Esophagus squamous epithelium (tissue), 5 donors: ENCODE results near the gene CASS4. TPM values are rescaled to one million over a fixed set of nuclear protein-coding genes. Genes with fewer than 3 reads are reported as not detected.

Experiments used
- DNase-seq: peaks from one replicate; lab custom pipeline; 2025; lab: John Stamatoyannopoulos, UW
- H3K27ac ChIP-seq, 4 donors: fragments of 200-600 bp; sonication (generic); one replicate each; pipeline ENCODE4 v1.5.1; 2016 to 2019; ENCODE audit warnings: mild to moderate bottlenecking in 1 of 4
- H3K27me3 ChIP-seq, 4 donors: fragments of 200-600 bp; sonication (generic); 1 replicate in 3 of 4; 2 replicates in 1 of 4; pipeline versions ENCODE4 v1.5.1 to v1.6.0; 2017 to 2021; ENCODE audit warnings: antibody characterized with exemption in 1 of 4
- H3K36me3 ChIP-seq, 3 donors: fragments of 200-600 bp; sonication (generic); one replicate each; pipeline ENCODE4 v1.5.1; 2016 to 2019
- H3K4me1 ChIP-seq, 3 donors: fragments of 200-600 bp; sonication (generic); one replicate each; pipeline ENCODE4 v1.5.1; 2017 to 2019
- H3K4me3 ChIP-seq, 4 donors: fragments of 200-600 bp; sonication (generic); 1 replicate in 3 of 4; 2 replicates in 1 of 4; pipeline ENCODE4 v1.5.1; 2016 to 2019; ENCODE audit warnings: mild to moderate bottlenecking in 2 of 4, moderate library complexity in 1 of 4
- H3K9me3 ChIP-seq, 3 donors: fragments of 200-600 bp; sonication (generic); one replicate each; pipeline ENCODE4 v1.5.1; 2016 to 2019
- CTCF ChIP-seq, 6 experiments: fragments of 450-650 bp in 4 of 6; fragments of 200-600 bp in 2 of 6; sonication (generic) in 2 of 6; IDR thresholded peaks; one replicate each; pipeline ENCODE4 v1.5.1; 2016 to 2019; ENCODE audit warnings: antibody characterized with exemption in 6 of 6, mild to moderate bottlenecking in 4 of 6, moderate library complexity in 4 of 6
- POLR2A ChIP-seq, 4 donors: fragments of 450-650 bp; IDR thresholded peaks; one replicate each; pipeline ENCODE4 v1.6.1; 2017; ENCODE audit warnings: antibody characterized with exemption in 4 of 4, mild to moderate bottlenecking in 4 of 4, moderate library complexity in 3 of 4
- WGBS, 2 donors: methylation state at CpG; one replicate each; pipeline ENCODE4 v1.1.5; 2018; 5-methylcytosine and 5-hydroxymethylcytosine counted together
- intact Hi-C: fragments of 100-400 bp; cut with DNase I; formaldehyde crosslinking; loops from one replicate; pipeline ENCODE4 v1.15.0; 2022
- total RNA-seq, 4 donors: library from RNA; depleted of rRNA; stranded (reverse); fragments of >200 nt; gene quantifications; one replicate each; pipeline ENCODE4 v1.1.0, GENCODE V29; 2016
- donor health status: DM: yes; HTN: yes; CAD: no.

Gene CASS4
- total RNA-seq, 4 donors from 2014 or later, result 0.22 to 1.3 (median 0.63) TPM

GRCh38 chr20:56451056-56451765, 39.2 kb downstream of the CASS4 start:
- intact Hi-C loops, result no loop called here
- Histone ChIP-seq H3K4me3 (no peak overlapping the region), H3K4me1 (no peaks in the 10 kb centered on the region), H3K9me3 (no peaks in the 10 kb centered on the region), H3K36me3 (no peaks in the 10 kb centered on the region), H3K27me3 (no peaks in the 10 kb centered on the region), H3K27ac (no peak overlapping the region)
- TF ChIP-seq POLR2A (IDR thresholded peaks at IDR 0.05) (no peak), CTCF (IDR thresholded peaks at IDR 0.05) (no peak)
- no peak for DNase-seq
- 73 to 77% methylated on average over 13 of the region's 13 CpGs for WGBS, 2 donors

GRCh38 chr20:56453352-56453751, 41.3 kb downstream of the CASS4 start:
- Histone ChIP-seq H3K36me3 (no peaks in the 10 kb centered on the region), H3K27me3 (no peaks in the 10 kb centered on the region), H3K4me3 (no peak overlapping the region), H3K9me3 (no peaks in the 10 kb centered on the region), H3K4me1 (no peaks in the 10 kb centered on the region), H3K27ac (no peak overlapping the region)
- no peak for TF ChIP-seq POLR2A (IDR thresholded peaks at IDR 0.05)
- TF ChIP-seq CTCF (IDR thresholded peaks at IDR 0.05), result no peak
- DNase-seq, result no peak
- intact Hi-C loops, result no loop called here
- WGBS, 2 donors, result 73 to 78% methylated on average over 5 of the region's 5 CpGs

- Histone ChIP-seq H3K36me3 (no peaks in the 10 kb centered on the region), H3K27ac (no peak overlapping the region), H3K9me3 (no peaks in the 10 kb centered on the region), H3K27me3 (no peaks in the 10 kb centered on the region), H3K4me3 (no peak overlapping the region), H3K4me1 (no peaks in the 10 kb centered on the region)
- DNase-seq, result no peak
- intact Hi-C loops, result no loop called here
- TF ChIP-seq CTCF (IDR thresholded peaks at IDR 0.05) (no peak), POLR2A (IDR thresholded peaks at IDR 0.05) (no peak)
- 78 to 81% methylated on average over 7 of the region's 7 CpGs for WGBS, 2 donors
Observed at GRCh38 chr20:56454754-56455153, 42.7 kb downstream of the CASS4 start.

GRCh38 chr20:56458206-56458821, 46.3 kb downstream of the CASS4 start:
- H3K27me3 ChIP-seq, result no peaks in the 10 kb centered on the region
- no peaks in the 10 kb centered on the region for H3K36me3 ChIP-seq
- H3K27ac ChIP-seq, result no peak overlapping the region
- intact Hi-C loops, result no loop called here
- WGBS, 2 donors, result 83 to 84% methylated on average over 12 to 15 of the region's 22 CpGs
- TF ChIP-seq CTCF (IDR thresholded peaks at IDR 0.05), result no peak
- TF ChIP-seq POLR2A (IDR thresholded peaks at IDR 0.05), result no peak
- DNase-seq, result no peak
- H3K4me1 ChIP-seq, result no peaks in the 10 kb centered on the region
- no peaks in the 10 kb centered on the region for H3K9me3 ChIP-seq
- H3K4me3 ChIP-seq, result no peak overlapping the region

GRCh38 chr20:56460459-56460858, 48.4 kb downstream of the CASS4 start:
- Histone ChIP-seq H3K36me3 (no peaks in the 10 kb centered on the region), H3K4me1 (peaks cover 0 to 4% (median 0%) of the 10 kb centered on the region in 3 donors), H3K27me3 (no peaks in the 10 kb centered on the region), H3K4me3 (no peak overlapping the region), H3K9me3 (no peaks in the 10 kb centered on the region), H3K27ac (no peak overlapping the region)
- WGBS, 2 donors, result 67 to 76% methylated on average over 3 of the region's 3 CpGs
- TF ChIP-seq POLR2A (IDR thresholded peaks at IDR 0.05) (no peak), CTCF (IDR thresholded peaks at IDR 0.05) (no peak)
- intact Hi-C loops, result loop anchor here (10.0 kb wide), 1 partner anchor 66 kb away; the partner anchor contains the start of genes AURKA and CSTF1
- no peak for DNase-seq
